ENCODE data around the gene RBM10.

RBM10 gene

DNA sequence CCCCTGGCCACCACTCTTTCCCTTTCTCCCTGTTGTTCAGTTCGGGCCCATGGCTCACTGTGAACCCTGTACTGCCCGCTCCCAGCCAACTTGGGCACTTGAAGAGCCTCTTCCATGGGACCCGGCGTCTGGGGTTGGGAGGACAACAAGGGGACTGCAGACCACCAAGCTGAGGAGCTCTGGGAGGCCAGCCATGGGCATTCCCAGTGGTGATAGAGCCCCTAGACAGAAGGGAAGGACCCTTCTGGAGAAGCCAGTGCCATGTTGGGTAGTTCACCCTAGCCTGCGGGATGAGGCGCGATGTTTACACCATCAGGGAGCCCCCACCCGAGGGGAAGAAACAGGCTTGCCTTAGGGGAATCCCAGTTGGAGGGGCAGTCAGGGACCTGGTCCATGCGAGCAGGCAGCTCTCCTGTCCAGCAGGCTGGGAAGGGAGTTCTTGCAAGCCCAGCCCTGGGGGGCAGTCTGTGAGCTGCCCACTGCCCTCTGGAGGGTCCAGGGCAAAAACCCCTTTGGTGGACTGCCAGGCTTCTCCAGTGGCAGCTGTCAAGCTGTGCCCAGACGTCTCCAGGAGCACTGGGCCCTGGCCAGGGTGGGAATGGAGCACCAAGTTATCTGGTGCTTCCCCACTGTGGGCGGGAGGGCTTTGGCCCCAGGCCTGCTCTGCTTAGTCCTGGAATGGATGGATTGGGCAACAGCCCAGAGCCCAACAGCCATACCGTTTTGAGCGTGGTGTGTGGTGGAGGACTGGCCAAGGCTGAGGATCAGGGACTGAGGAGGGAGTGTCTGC lies 24.9 kb downstream of the RBM10 start:
- Histone ChIP-seq H3K9ac (no peak overlapping the region), H3K4me3 (ENCODE audit: low read depth, low read length) (no peak overlapping the region), H3K79me2 (peaks cover 12% of the 10 kb centered on the region), H3K4me2 (ENCODE audit: low read length) (no peak overlapping the region), H3K27me3 (ENCODE audit: control insufficient read depth, insufficient read depth, low read length) (no peaks in the 10 kb centered on the region), H3K36me3 (ENCODE audit: control insufficient read depth, insufficient read depth, low read length) (no peaks in the 10 kb centered on the region), H3K9me3 (ENCODE audit: control insufficient read depth, low read length) (no peaks in the 10 kb centered on the region), H3K4me1 (no peaks in the 10 kb centered on the region), H3K27ac (no peak overlapping the region), H2AFZ (no peak overlapping the region)
- TF ChIP-seq, protein P1, sequence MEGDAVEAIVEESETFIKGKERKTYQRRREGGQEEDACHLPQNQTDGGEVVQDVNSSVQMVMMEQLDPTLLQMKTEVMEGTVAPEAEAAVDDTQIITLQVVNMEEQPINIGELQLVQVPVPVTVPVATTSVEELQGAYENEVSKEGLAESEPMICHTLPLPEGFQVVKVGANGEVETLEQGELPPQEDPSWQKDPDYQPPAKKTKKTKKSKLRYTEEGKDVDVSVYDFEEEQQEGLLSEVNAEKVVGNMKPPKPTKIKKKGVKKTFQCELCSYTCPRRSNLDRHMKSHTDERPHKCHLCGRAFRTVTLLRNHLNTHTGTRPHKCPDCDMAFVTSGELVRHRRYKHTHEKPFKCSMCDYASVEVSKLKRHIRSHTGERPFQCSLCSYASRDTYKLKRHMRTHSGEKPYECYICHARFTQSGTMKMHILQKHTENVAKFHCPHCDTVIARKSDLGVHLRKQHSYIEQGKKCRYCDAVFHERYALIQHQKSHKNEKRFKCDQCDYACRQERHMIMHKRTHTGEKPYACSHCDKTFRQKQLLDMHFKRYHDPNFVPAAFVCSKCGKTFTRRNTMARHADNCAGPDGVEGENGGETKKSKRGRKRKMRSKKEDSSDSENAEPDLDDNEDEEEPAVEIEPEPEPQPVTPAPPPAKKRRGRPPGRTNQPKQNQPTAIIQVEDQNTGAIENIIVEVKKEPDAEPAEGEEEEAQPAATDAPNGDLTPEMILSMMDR (IDR thresholded peaks at IDR 0.05) = no peak

DNA sequence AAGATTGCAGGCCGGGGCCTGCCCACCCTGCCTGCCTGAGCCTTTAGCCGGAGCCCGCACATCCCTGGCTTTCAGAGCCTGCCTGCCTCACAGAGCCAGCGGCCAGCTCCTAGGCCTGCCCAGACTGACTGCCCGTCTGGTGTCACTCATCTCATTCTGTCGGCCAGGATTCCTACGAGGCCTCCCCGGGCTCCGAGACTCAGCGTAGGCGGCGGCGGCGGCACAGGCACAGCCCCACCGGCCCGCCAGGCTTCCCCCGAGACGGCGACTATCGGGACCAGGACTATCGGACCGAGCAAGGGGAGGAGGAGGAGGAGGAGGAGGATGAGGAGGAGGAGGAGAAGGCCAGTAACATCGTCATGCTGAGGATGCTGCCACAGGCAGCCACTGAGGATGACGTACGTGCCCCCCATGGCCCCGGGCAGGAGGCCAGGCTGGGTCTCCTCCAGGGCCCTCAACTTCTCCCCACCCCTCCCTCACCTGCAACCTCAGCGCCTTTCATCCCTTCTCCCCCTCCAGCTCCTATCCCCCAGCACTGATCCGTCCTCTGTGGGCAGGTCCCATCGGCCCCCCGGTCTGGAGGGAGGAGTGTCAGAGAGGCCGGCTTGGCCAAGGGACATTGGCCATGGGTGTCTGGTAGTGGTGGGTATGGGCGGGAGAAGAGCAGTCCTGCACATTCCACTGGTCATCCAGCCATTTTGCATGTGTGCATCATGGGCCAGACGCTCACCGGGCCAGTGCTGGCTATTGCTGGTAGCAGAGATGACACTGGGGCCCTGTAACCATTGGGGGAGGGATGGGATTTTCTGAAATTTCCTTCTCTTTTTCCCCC lies 26.1 kb downstream of the RBM10 start:
- no peak overlapping the region for H2AFZ ChIP-seq
- TF ChIP-seq, protein P1 (IDR thresholded peaks at IDR 0.05) = no peak
- no peak overlapping the region for H3K27ac ChIP-seq
- H3K27me3 ChIP-seq (ENCODE audit: control insufficient read depth, insufficient read depth, low read length) = no peaks in the 10 kb centered on the region
- H3K79me2 ChIP-seq = peaks cover 9% of the 10 kb centered on the region
- H3K9ac ChIP-seq = no peak overlapping the region
- H3K4me2 ChIP-seq (ENCODE audit: low read length) = no peak overlapping the region
- H3K4me3 ChIP-seq (ENCODE audit: low read depth, low read length) = no peak overlapping the region
- no peaks in the 10 kb centered on the region for H3K4me1 ChIP-seq
- H3K9me3 ChIP-seq (ENCODE audit: control insufficient read depth, low read length) = no peaks in the 10 kb centered on the region
- no peaks in the 10 kb centered on the region for H3K36me3 ChIP-seq (ENCODE audit: control insufficient read depth, insufficient read depth, low read length)

DNA sequence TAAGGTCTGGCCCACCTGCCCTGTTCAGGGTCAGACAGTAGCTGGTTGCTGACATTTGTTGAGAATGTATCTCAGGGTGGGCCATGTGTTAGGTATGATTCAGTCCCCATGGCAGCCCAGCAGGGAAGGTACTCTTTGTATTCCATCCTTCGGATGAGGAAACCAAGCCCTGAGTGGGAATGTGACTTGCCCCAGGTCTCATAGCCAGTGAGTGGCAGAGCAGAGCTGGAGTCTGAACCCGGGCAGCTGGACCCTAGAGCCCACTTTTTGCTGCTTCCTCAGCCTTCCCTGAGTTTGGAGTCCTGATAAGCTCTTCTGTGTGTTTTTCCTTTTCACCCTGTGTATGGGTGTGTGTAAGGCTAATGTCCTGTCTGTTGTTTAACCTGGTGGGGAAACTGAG lies 27.0 kb downstream of the RBM10 start:
- Histone ChIP-seq H3K4me1 (no peaks in the 10 kb centered on the region), H3K36me3 (ENCODE audit: control insufficient read depth, insufficient read depth, low read length) (no peaks in the 10 kb centered on the region), H3K4me2 (ENCODE audit: low read length) (no peak overlapping the region), H2AFZ (no peak overlapping the region), H3K79me2 (peaks cover 9% of the 10 kb centered on the region), H3K9me3 (ENCODE audit: control insufficient read depth, low read length) (no peaks in the 10 kb centered on the region), H3K9ac (no peak overlapping the region), H3K4me3 (ENCODE audit: low read depth, low read length) (no peak overlapping the region), H3K27ac (no peak overlapping the region), H3K27me3 (ENCODE audit: control insufficient read depth, insufficient read depth, low read length) (no peaks in the 10 kb centered on the region)
- TF ChIP-seq, protein P1 (IDR thresholded peaks at IDR 0.05) = no peak

DNA sequence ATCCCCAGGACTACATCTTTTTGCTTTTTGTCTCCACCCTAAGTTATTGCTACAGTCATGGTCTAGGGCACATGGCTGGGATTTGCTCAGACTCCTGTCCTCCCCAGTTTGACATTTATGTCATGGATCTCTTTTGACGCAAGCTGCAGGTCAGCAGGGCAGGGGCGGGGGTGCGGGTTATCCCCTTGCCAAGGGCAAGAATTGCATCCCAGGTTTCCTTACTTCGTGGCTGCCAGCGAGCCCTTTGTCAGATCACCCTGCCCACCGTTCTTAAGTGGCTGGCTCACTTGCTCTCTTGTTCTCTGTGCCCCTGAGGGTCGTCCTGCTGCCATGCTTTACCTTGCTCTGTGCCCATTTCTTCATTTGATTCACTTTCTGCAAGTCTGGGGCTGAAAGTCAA lies 27.5 kb downstream of the RBM10 start:
- TF ChIP-seq, protein P1 (IDR thresholded peaks at IDR 0.05) = no peak
- Histone ChIP-seq H3K36me3 (ENCODE audit: control insufficient read depth, insufficient read depth, low read length) (no peaks in the 10 kb centered on the region), H3K4me1 (no peaks in the 10 kb centered on the region), H2AFZ (no peak overlapping the region), H3K9ac (no peak overlapping the region), H3K4me3 (ENCODE audit: low read depth, low read length) (no peak overlapping the region), H3K27me3 (ENCODE audit: control insufficient read depth, insufficient read depth, low read length) (no peaks in the 10 kb centered on the region), H3K9me3 (ENCODE audit: control insufficient read depth, low read length) (no peaks in the 10 kb centered on the region), H3K4me2 (ENCODE audit: low read length) (no peak overlapping the region), H3K79me2 (peaks cover 9% of the 10 kb centered on the region), H3K27ac (no peak overlapping the region)

Data from parathyroid adenoma (tissue), 2 donors.